Astrocyte of the spinal cord (primary cell): Measurements from ENCODE around the gene WDFY4.

Experiments
- DNase-seq: peaks from one replicate; pipeline ENCODE4 v3.0.0; 2011; ENCODE audit warnings: low read depth, low spot score
- H3K4me3 ChIP-seq: 2 replicates; pipeline ENCODE4 v1.5.1; 2011; ENCODE audit warnings: low read depth, mild to moderate bottlenecking, low read length, moderate library complexity
- in situ Hi-C: cut with HindIII; loops from 2 replicates; pipeline ENCODE4 v1.10.0; 2017; ENCODE audit warnings: low sequenced_read_pairs
- TF ChIP-seq, protein P1 (sequence below): IDR thresholded peaks from 2 replicates; pipeline ENCODE4 v1.5.1; 2012; ENCODE audit warnings: low read depth, mild to moderate bottlenecking, low read length, inconsistent platforms

WDFY4 gene

DNA sequence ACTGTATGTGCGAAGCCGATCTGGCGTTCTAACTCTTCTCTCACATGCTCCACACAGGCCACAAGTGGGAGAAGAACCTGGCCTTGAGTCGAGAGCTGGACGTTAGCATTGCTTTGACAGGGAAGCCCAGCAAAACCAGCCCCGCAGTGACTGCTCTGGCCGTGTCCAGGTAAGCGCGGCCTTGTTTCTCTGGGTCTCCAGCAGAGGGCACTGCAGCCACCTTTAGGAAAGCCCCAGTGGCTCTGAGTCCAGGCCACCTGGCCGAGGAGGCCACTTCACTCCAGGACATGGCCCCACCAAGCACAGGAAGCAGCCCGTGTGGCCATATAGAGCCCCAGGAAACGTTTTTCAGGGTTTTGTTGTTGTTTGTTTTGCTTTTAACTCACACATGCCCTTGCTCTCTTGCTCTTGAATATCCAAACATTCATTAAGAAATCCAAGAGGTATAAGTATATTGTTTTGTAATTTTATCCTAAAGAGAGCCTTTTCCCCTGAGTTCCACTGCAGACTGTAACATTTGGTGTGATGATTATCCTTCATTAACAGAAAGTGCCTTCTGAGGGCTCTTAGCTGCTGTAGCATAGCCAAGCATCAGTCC lies 296.7 kb downstream of the WDFY4 start:
- no peak overlapping the region for H3K4me3 ChIP-seq
- peak; percentile 32 for DNase-seq
- TF ChIP-seq, protein P1, sequence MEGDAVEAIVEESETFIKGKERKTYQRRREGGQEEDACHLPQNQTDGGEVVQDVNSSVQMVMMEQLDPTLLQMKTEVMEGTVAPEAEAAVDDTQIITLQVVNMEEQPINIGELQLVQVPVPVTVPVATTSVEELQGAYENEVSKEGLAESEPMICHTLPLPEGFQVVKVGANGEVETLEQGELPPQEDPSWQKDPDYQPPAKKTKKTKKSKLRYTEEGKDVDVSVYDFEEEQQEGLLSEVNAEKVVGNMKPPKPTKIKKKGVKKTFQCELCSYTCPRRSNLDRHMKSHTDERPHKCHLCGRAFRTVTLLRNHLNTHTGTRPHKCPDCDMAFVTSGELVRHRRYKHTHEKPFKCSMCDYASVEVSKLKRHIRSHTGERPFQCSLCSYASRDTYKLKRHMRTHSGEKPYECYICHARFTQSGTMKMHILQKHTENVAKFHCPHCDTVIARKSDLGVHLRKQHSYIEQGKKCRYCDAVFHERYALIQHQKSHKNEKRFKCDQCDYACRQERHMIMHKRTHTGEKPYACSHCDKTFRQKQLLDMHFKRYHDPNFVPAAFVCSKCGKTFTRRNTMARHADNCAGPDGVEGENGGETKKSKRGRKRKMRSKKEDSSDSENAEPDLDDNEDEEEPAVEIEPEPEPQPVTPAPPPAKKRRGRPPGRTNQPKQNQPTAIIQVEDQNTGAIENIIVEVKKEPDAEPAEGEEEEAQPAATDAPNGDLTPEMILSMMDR: peak; percentile 90
- in situ Hi-C loops: no loop called here

DNA sequence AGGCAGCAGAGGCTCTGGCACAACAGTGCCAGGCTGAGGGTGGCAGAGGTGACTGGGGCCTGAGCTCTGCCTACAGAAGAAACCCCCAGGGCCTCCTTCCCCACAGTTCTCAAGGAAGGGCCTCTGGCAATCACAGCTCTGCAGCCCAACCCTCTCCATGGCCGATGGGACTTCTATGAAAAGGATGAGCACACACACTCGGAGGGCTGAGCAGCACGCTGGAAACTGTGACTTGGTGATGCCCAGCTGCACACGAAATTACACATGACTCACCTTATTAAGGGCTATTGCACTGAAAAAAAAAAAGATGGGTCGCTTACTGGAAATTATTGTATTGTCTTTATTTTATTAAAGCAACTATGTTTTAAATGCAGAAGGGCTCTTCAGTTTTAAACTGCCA lies 297.9 kb downstream of the WDFY4 start:
- TF ChIP-seq, protein P1: no peak
- H3K4me3 ChIP-seq: no peak overlapping the region
- no peak for DNase-seq
- in situ Hi-C loops: no loop called here

DNA sequence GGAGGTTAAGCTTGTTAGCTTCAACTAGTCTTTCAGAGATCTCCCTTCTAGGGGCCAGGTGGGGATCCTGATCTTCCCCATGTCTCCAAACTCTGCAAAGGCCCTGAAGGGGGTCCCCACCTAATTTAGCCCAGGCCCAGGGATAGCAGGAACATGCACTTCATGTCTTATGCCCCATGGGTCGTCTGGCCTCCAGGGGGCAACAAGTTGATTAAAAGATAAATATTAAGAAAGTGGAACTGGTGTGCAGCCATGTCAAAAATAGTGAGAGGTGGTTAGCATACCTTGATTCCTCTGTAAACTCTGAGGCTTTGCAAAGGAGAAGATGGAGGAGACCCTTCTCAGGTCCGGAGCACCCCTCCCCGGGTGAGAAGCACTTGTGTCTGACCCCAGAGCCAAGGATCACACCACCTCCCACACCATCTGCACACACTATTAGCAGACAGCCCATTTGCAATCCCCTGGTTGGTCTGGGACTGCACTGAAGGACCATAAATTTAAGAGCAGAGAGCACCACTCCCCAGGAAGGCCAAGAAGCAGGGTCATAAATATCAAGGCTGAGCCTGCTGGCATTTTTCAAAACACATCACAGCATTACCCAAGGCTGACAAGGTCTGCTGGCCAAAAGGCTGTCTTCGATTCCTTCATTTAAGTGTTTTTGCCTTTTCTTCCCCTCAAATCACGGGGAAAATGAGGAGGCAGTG lies 299.1 kb downstream of the WDFY4 start:
- in situ Hi-C loops: no loop called here
- DNase-seq: no peak
- H3K4me3 ChIP-seq: no peak overlapping the region
- TF ChIP-seq, protein P1: no peak

DNA sequence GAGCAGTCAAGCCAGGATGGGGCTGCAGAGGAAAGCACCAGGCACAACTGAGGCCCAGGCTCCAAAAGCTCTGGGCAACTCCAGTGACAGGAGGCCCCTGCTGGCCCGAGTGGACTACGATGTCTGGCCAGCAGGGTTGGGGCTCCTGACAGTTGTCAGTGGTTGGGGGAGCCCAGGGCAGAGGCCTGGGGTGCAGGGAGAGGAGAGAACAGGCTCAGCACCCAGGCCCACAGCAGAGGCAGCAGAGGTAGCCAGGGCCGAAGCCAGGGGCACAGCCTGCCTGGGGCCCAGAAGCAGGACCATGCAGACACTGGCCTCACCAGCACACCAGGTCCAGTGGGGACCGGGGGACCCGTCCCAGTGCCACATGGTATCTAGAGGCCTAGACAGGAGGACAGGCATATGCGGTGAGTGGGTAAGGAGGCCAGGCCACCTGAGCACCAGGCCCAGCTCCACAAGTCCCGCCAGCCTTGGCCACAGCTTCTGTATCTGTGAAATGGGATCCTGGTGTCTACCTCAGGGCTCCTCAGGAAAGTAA lies 301.0 kb downstream of the WDFY4 start:
- TF ChIP-seq, protein P1: no peak
- in situ Hi-C loops: no loop called here
- DNase-seq: no peak
- H3K4me3 ChIP-seq: no peak overlapping the region

DNA sequence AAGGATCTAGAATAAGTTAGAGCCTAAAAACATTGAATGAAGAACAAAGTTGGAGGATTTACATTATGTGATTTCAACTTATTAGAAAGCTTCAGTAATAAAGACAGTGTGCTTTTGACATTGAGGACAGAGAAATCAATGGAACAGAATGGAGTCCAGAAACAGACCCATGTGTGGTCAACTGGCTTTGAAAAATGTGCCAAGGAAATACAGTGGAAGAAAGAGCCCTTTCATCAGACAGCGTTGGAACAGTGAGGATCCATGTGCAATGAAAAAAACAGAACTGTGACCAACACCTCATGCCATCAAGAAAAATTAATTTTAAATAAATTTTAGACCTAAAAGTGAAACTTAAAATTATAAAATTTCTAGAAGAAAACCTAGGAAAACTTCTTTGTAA lies 305.6 kb downstream of the WDFY4 start:
- TF ChIP-seq, protein P1: no peak

DNA sequence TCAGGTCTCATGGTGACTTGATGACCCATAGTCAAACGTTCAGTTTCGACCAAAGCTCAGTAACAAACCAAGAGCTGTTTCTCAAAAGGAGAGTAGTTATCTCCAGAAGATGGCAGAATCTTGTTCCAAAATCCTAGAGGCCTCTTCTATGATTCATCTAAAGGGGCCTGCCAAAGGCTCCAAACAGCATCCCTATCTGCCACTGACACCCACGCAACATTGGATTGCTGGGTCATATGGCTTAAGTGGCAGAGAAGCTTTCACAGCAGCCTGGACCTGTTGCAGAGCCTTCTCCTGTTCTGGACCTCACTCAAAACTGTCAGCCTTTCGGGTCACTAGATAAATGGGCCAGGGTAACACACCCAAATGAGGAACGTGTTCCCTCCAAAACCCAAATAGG lies 309.0 kb downstream of the WDFY4 start:
- TF ChIP-seq, protein P1: no peak
- H3K4me3 ChIP-seq: no peak overlapping the region
- in situ Hi-C loops: no loop called here
- DNase-seq: no peak

More for the DNA sequence above, 305.6 kb downstream of the WDFY4 start:
- no peak overlapping the region for H3K4me3 ChIP-seq
- in situ Hi-C loops: no loop called here
- no peak for DNase-seq
